ENCODE results near the gene DDX55. TPM values are rescaled to one million over a fixed set of nuclear protein-coding genes. Genes with fewer than 3 reads are reported as not detected.

The DDX55 gene
- total RNA-seq, 1 donor from 2014 or later: 7.4 TPM

DNA sequence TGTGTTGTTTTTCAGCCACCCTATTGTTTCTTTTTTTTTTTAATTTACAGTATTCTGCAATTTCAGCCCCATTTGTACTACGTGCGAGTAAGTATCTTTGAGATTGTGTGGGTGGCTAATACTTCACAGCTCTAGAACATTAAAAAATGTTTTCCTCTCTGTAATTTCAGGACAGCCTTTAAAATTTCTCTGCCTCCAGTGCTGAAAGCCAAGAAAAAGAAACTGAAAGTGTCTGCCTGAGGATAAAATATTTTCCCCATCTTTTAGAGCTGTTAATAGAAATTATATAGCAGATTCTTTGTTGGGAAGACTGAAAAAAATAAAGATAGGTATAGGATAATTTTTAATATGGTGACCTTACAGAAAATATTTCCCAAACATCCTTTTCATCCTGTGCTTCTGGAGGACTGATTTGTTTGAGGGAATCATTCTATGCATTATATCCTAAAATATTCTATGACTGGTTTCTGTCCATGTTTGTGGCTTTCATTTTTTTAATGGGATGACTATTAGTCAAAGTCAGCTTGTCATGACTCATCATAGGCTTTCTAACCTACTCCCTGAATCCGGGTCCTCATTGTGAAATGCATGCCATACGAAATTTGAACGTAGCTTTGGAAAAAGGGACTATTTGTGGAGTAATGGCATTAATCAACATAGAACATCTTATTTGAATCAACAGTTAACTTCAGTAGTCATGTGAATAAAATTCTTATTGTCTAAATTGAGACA lies 58.3 kb downstream of the DDX55 start:
- intact Hi-C loops (cut with micrococcal nuclease): no loop called here
- ATAC-seq (no peak), DNase-seq (no peak)

DNA sequence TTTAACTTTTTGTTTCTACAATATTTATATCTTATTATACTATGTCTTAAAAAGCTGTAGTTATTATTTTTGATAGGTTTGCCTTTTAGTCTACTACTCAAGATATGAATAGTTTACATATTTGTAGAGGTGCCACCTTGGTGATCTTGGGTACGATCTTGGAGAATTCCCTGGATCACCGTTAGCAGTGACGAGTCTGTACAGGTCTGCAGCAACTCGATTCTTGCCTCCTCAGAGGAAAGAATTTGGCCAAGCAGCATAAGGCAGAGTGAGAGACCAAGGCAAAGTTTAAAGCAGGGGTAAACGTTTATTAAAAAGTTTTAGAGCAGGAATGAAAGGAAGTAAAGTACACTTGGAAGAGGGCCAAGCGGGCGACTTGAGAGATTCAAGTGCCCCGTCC lies 65.9 kb downstream of the DDX55 start:
- intact Hi-C loops (cut with micrococcal nuclease): no loop called here
- DNase-seq (no peak), ATAC-seq (no peak)

Other genes starting within 250 kb of the DDX55 start
- 29.4 TPM for gene SBNO1, start 237.3 kb upstream of the DDX55 start, total RNA-seq
- gene KMT5A, start 218.0 kb upstream of the DDX55 start, total RNA-seq: 36.4 TPM
- 2.1 TPM for gene RILPL2, start 165.4 kb upstream of the DDX55 start, total RNA-seq
- gene SNRNP35, start 144.0 kb upstream of the DDX55 start, total RNA-seq: 23.2 TPM
- gene RILPL1, start 68.4 kb upstream of the DDX55 start, total RNA-seq: 116 TPM
- 151 TPM for gene TMED2, start 17.5 kb upstream of the DDX55 start, total RNA-seq
- gene EIF2B1, start 31.6 kb downstream of the DDX55 start, total RNA-seq: 27.5 TPM
- gene GTF2H3, start 31.7 kb downstream of the DDX55 start, total RNA-seq: 12.2 TPM
- gene TCTN2, start 69.0 kb downstream of the DDX55 start, total RNA-seq: 3.7 TPM
- gene ATP6V0A2, start 110.3 kb downstream of the DDX55 start, total RNA-seq: 11.5 TPM
- gene DNAH10, start 160.2 kb downstream of the DDX55 start, total RNA-seq: 0.25 TPM